PC-9 (cell line): ENCODE data around the gene KCNMB2. TPM values are rescaled to one million over a fixed set of nuclear protein-coding genes. Genes with fewer than 3 reads are reported as not detected.

ENCODE experiments used
- BruUV-seq: library from RNA; stranded (reverse); fragments of 400-500 nt; replicated peaks from 2 replicates; lab custom pipeline; 2021; lab: Mats Ljungman, UMichigan
- CTCF ChIA-PET: fragments of 300-600 bp; sonication (Branson Sonifier 250); formaldehyde crosslinking; loops from one replicate; lab custom pipeline; 2022; ENCODE audit warnings: antibody characterized with exemption; lab: Charles Lee
- POLR2A ChIA-PET: fragments of 300-600 bp; sonication (Branson Sonifier 250); formaldehyde crosslinking; loops from one replicate; lab custom pipeline; 2022; ENCODE audit warnings: antibody characterized with exemption; ENCODE audit not compliant: unreplicated experiment; lab: Charles Lee
- DNase-seq, 2 experiments: peaks; one replicate each; pipeline versions ENCODE4 v3.0.0 to v3.0.0-alpha.2; 2015 to 2022; ENCODE audit warnings: mixed read lengths in 1 of 2
- H2AFZ ChIP-seq: fragments of 200-600 bp; sonication (generic); 2 replicates; pipeline ENCODE4 v1.8.1; 2017; ENCODE audit warnings: antibody characterized with exemption
- H3F3A ChIP-seq: fragments of 200-600 bp; sonication (generic); 2 replicates; pipeline ENCODE4 v1.8.1; 2017; ENCODE audit warnings: antibody characterized with exemption, mild to moderate bottlenecking, low read depth; ENCODE audit not compliant: insufficient read depth
- H3K27ac ChIP-seq: fragments of 200-600 bp; sonication (generic); 2 replicates; pipeline ENCODE4 v1.6.1; 2016; ENCODE audit warnings: mixed run types
- H3K27me3 ChIP-seq: fragments of 200-600 bp; sonication (generic); 2 replicates; pipeline ENCODE4 v1.6.1; 2016; ENCODE audit warnings: low read depth, mixed run types; ENCODE audit not compliant: insufficient read depth
- H3K36me3 ChIP-seq: fragments of 200-600 bp; sonication (generic); 2 replicates; pipeline ENCODE4 v1.6.1; 2016; ENCODE audit warnings: low read depth, mixed run types
- H3K4me1 ChIP-seq: fragments of 200-600 bp; sonication (generic); replicated peaks from 2 replicates; pipeline ENCODE4 v1.6.1; 2016; ENCODE audit warnings: mixed run types; ENCODE audit not compliant: insufficient read depth
- H3K4me2 ChIP-seq: fragments of 200-600 bp; sonication (generic); 2 replicates; pipeline ENCODE4 v1.6.1; 2017; ENCODE audit warnings: mixed run types
- H3K4me3 ChIP-seq: fragments of 200-600 bp; sonication (generic); 2 replicates; pipeline ENCODE4 v1.6.1; 2016; ENCODE audit warnings: mixed run types
- H3K79me2 ChIP-seq: fragments of 200-600 bp; sonication (generic); 2 replicates; pipeline ENCODE4 v1.6.1; 2017; ENCODE audit warnings: low read depth, mixed run types
- H3K9me2 ChIP-seq: fragments of 200-600 bp; sonication (generic); 2 replicates; pipeline ENCODE4 v1.8.1; 2017; ENCODE audit warnings: mild to moderate bottlenecking; ENCODE audit not compliant: insufficient read depth
- H3K9me3 ChIP-seq: fragments of 200-600 bp; sonication (generic); 2 replicates; pipeline ENCODE4 v1.8.1; 2016; ENCODE audit warnings: low read depth; ENCODE audit not compliant: insufficient read depth
- H4K20me1 ChIP-seq: fragments of 200-600 bp; sonication (generic); 2 replicates; pipeline ENCODE4 v1.8.1; 2017; ENCODE audit not compliant: insufficient read depth
- EZH2 ChIP-seq: fragments of 200-600 bp; sonication (generic); IDR thresholded peaks from 2 replicates; pipeline ENCODE4 v1.8.0; 2017; ENCODE audit warnings: antibody characterized with exemption, low read depth
- intact Hi-C: fragments of 100-400 bp; cut with micrococcal nuclease; formaldehyde crosslinking; loops from one replicate; pipeline ENCODE4 v1.10.0; 2022; ENCODE audit not compliant: unreplicated experiment
- total RNA-seq: library from RNA; stranded (reverse); gene quantifications from 2 replicates; pipeline ENCODE4 v1.2.3, GENCODE V29; 2021
- TF ChIP-seq, protein P1 (sequence below): fragments of 200-600 bp; sonication (generic); conservative IDR thresholded peaks from 2 replicates; pipeline ENCODE4 v1.6.1; 2017; ENCODE audit warnings: mixed run types, antibody characterized with exemption, mild to moderate bottlenecking, moderate library complexity

KCNMB2 gene
- total RNA-seq, 1 experiment from 2014 or later: not detected

DNA sequence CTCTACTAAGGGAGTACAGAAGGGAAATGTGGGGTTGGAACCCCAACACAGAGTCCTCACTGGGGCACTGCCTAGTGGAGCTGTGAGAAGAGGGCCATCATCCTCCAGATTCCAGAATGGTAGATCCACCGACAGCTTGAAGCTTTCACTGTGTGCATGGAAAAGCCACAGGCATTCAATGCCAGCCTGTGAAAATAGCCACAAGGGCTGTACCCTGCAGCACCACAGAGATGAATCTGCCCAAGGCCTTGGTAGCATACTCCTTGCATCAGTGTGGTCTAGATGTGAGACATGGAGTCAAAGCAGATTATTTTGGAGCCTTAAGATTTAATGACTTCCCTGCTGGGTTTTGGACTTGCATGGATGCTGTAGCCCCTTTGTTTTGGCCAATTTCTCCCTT is 39.3 kb upstream of the KCNMB2 start:
- Histone ChIP-seq H3K36me3 (no peaks in the 10 kb centered on the region), H3K27ac (no peak overlapping the region), H3K4me3 (no peak overlapping the region), H3K4me2 (no peak overlapping the region), H3K4me1 (no peaks in the 10 kb centered on the region), H3F3A (no peaks in the 10 kb centered on the region), H3K79me2 (no peaks in the 10 kb centered on the region), H2AFZ (no peak overlapping the region), H4K20me1 (no peaks in the 10 kb centered on the region), H3K9me3 (no peaks in the 10 kb centered on the region), H3K9me2 (no peaks in the 10 kb centered on the region), H3K27me3 (no peaks in the 10 kb centered on the region)
- CTCF ChIA-PET: no interaction called here
- POLR2A ChIA-PET: no interaction called here
- no TSS peak for BruUV-seq
- TF ChIP-seq EZH2: no peak
- TF ChIP-seq, protein P1, sequence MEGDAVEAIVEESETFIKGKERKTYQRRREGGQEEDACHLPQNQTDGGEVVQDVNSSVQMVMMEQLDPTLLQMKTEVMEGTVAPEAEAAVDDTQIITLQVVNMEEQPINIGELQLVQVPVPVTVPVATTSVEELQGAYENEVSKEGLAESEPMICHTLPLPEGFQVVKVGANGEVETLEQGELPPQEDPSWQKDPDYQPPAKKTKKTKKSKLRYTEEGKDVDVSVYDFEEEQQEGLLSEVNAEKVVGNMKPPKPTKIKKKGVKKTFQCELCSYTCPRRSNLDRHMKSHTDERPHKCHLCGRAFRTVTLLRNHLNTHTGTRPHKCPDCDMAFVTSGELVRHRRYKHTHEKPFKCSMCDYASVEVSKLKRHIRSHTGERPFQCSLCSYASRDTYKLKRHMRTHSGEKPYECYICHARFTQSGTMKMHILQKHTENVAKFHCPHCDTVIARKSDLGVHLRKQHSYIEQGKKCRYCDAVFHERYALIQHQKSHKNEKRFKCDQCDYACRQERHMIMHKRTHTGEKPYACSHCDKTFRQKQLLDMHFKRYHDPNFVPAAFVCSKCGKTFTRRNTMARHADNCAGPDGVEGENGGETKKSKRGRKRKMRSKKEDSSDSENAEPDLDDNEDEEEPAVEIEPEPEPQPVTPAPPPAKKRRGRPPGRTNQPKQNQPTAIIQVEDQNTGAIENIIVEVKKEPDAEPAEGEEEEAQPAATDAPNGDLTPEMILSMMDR: no peak
- no peak for DNase-seq
- intact Hi-C loops: no loop called here

DNA sequence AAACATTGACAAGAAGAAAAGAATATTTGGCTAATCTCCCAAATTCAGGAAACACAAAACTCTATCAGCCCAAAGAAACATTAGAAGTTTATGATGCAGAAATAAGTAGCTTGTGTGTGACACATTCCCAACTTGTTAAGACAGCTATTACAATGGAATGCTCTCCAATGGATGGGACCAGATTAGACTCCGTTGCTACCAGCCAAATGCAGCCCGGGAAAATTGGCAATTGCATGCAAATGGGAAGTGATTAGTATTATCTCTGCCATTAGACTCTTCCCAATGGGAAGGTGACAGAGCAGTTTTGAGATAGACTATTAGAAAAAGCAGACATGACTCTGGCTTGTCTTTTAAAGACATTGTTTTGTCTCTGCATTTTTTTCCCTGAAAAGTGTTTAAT is 37.4 kb upstream of the KCNMB2 start:
- BruUV-seq: no TSS peak
- intact Hi-C loops: no loop called here
- no peak overlapping the region for H3K27ac ChIP-seq
- no peak for DNase-seq
- H4K20me1 ChIP-seq: no peaks in the 10 kb centered on the region
- no peak overlapping the region for H2AFZ ChIP-seq
- H3K36me3 ChIP-seq: no peaks in the 10 kb centered on the region
- ChIA-PET CTCF (no interaction called here), POLR2A (no interaction called here)
- H3K79me2 ChIP-seq: no peaks in the 10 kb centered on the region
- H3K9me3 ChIP-seq: no peaks in the 10 kb centered on the region
- H3K27me3 ChIP-seq: no peaks in the 10 kb centered on the region
- no peaks in the 10 kb centered on the region for H3K9me2 ChIP-seq
- no peak overlapping the region for H3K4me2 ChIP-seq
- H3F3A ChIP-seq: no peaks in the 10 kb centered on the region
- no peak overlapping the region for H3K4me3 ChIP-seq
- no peak for TF ChIP-seq EZH2
- TF ChIP-seq, protein P1: no peak
- H3K4me1 ChIP-seq: no peaks in the 10 kb centered on the region

DNA sequence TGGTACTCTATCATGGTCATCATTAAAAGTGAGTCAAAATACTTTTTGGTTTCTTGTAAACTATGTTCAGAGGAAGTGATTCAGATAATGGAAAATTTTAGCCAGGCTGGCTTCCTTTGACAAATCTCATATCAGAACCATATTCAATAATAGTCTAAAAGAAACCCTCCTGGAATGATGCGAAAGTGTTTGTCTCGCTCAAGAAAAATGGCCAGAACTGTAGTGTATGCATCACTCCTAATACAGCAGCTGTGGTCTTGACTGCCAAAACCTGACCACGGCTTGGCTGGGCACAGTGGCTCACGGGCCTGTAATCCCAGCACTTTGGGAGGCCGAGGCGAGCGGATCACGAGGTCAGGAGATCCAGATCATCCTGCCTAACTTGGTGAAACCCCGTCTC is 35.6 kb upstream of the KCNMB2 start:
- DNase-seq: no peak
- Histone ChIP-seq H3K79me2 (no peaks in the 10 kb centered on the region), H3K27me3 (no peaks in the 10 kb centered on the region), H4K20me1 (no peaks in the 10 kb centered on the region), H3K9me2 (no peaks in the 10 kb centered on the region), H3K4me1 (no peaks in the 10 kb centered on the region), H3K4me2 (no peak overlapping the region), H2AFZ (no peak overlapping the region), H3K4me3 (no peak overlapping the region), H3F3A (no peaks in the 10 kb centered on the region), H3K27ac (no peak overlapping the region), H3K9me3 (no peaks in the 10 kb centered on the region), H3K36me3 (no peaks in the 10 kb centered on the region)
- ChIA-PET POLR2A (no interaction called here), CTCF (no interaction called here)
- TF ChIP-seq EZH2: no peak
- TF ChIP-seq, protein P1: no peak
- BruUV-seq: no TSS peak
- intact Hi-C loops: no loop called here
